Skeletal muscle tissue (tissue), 4 donors: ENCODE data around the gene OPHN1. TPM values are rescaled to one million over a fixed set of nuclear protein-coding genes. Genes with fewer than 3 reads are reported as not detected.

Experiments
- H3K27ac ChIP-seq: one replicate; pipeline ENCODE4 v1.7.0; 2013; ENCODE audit warnings: mild to moderate bottlenecking, low read depth, low read length, inconsistent platforms
- H3K27me3 ChIP-seq, 3 donors: one replicate each; pipeline ENCODE4 v1.7.0; 2013; ENCODE audit warnings: low read length in 3 of 3; ENCODE audit not compliant: control insufficient read depth in 3 of 3, insufficient read depth in 3 of 3
- H3K36me3 ChIP-seq, 3 donors: one replicate each; pipeline ENCODE4 v1.7.0; 2013; ENCODE audit warnings: low read length in 3 of 3; ENCODE audit not compliant: control insufficient read depth in 3 of 3, insufficient read depth in 3 of 3
- H3K4me1 ChIP-seq, 3 donors: one replicate each; pipeline ENCODE4 v1.7.0; 2013; ENCODE audit warnings: low read length in 3 of 3, mild to moderate bottlenecking in 3 of 3; ENCODE audit not compliant: control insufficient read depth in 3 of 3, insufficient read depth in 3 of 3
- H3K4me3 ChIP-seq, 3 donors: one replicate each; pipeline ENCODE4 v1.7.0; 2013; ENCODE audit warnings: low read length in 3 of 3
- H3K9ac ChIP-seq, 3 donors: one replicate each; pipeline ENCODE4 v1.7.0; 2013; ENCODE audit warnings: low read length in 3 of 3, mild to moderate bottlenecking in 3 of 3, moderate library complexity in 2 of 3, low read depth in 1 of 3
- H3K9me3 ChIP-seq, 3 donors: one replicate each; pipeline ENCODE4 v1.7.0; 2013; ENCODE audit warnings: low read length in 3 of 3; ENCODE audit not compliant: control insufficient read depth in 3 of 3
- total RNA-seq: library from RNA; depleted of rRNA; stranded (reverse); fragments of >200 nt; gene quantifications from one replicate; pipeline ENCODE4 v1.2.3, GENCODE V29; 2014
- donor health status: Osteomylitis.

The OPHN1 gene
- total RNA-seq, 1 donor from 2014 or later, result 16.7 TPM

DNA sequence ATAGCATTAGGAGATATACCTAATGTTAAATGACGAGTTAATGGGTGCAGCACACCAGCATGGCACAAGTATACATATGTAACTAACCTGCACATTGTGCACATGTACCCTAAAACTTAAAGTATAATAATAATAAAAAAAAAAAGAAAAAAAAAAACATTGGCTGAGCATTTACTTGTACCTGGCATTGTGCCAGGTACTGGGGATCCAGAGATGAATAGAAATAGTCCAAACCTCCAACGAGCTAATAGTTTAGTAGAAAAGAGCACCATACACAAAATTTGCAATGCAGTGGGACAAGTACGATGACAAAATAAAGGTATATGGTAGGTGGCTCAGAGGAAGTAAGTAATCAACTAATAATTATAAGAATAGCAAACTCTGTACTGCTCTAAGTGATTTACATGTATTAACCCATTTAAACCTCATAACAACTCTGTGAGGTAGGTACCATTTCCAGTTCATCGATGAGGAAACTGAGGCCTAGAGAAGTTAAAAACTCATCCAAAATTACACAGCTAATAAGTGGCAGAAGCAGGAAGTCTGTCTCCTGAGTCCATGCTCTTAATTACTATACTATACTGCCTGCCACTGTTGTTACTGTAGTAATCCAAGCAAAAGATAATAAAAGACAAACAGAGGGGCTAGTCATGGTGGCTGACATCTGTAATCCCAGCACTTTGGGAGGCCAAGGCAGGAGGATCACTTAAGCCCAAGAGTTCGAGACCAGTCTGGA lies 319.3 kb downstream of the OPHN1 start:
- Histone ChIP-seq H3K27me3 (no peaks in the 10 kb centered on the region), H3K4me3 (no peak overlapping the region), H3K4me1 (no peaks in the 10 kb centered on the region), H3K27ac (no peak overlapping the region), H3K9ac (no peak overlapping the region), H3K36me3 (peaks cover 4 to 7% (median 5%) of the 10 kb centered on the region in 3 donors), H3K9me3 (no peaks in the 10 kb centered on the region)

DNA sequence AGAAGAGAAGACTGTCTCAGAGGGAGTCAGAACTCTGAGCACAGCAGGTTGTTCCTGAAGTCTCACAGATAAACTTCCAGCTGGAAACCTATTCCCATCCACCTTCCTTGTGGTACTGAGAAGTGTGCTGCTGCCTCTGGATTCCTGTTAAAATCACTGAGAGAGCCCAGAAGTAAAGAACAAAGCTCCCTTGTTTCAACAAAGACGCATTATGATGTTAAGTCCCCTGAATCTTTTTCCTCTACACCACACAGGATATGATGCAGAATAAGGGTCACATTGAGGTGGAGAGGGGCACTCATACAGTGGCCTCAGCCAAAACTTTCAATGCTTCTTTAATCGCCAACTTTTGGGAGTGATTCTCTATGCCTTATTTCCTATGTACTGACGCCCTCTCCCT lies 321.0 kb downstream of the OPHN1 start:
- H3K9ac ChIP-seq, result no peak overlapping the region
- peaks cover 4 to 5% (median 5%) of the 10 kb centered on the region in 3 donors for H3K36me3 ChIP-seq
- H3K4me1 ChIP-seq, result no peaks in the 10 kb centered on the region
- no peak overlapping the region for H3K27ac ChIP-seq
- H3K9me3 ChIP-seq, result no peaks in the 10 kb centered on the region
- H3K27me3 ChIP-seq, result no peaks in the 10 kb centered on the region
- no peak overlapping the region for H3K4me3 ChIP-seq

DNA sequence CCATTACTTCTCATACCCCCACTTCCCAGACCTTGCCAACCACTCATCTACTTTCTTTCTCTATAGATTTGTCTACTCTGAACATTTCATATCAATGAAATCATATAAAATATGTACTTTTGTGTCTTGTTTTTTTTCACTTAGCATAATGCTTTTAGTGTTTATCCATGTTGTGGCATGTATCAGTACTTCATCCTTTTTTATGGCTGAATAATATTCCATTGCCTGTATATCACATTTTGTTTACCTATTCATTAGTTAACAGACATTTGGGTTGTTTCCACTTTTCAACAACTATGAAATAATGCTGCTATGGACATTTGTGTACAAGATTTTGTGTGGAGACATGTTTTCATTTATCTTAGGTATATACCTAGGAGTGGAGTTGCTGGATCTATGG lies 324.1 kb downstream of the OPHN1 start:
- Histone ChIP-seq H3K9me3 (no peaks in the 10 kb centered on the region), H3K4me3 (no peak overlapping the region), H3K36me3 (peaks cover 4 to 5% (median 5%) of the 10 kb centered on the region in 3 donors), H3K4me1 (no peaks in the 10 kb centered on the region), H3K27me3 (no peaks in the 10 kb centered on the region), H3K9ac (no peak overlapping the region), H3K27ac (no peak overlapping the region)

DNA sequence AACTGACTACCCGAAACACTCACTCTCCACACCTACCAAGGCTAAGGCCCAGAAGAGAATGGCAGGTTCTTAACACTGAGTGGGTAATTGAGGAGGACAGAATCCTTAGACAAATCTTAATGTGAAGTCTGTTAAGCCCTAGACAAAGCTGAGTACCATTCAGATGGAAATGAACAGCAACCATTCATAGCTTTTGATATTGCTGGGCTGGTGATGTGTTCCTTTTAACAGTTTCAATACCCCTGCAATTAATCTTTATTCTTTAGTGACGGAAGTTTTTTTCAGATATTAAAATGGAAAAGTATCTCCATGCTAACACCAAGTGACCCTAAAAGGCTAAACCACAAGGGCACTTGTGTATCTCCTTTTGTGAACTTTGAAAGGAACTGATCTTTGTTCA lies 334.9 kb downstream of the OPHN1 start:
- no peak overlapping the region for H3K4me3 ChIP-seq
- H3K27ac ChIP-seq, result no peak overlapping the region
- H3K9ac ChIP-seq, result no peak overlapping the region
- no peaks in the 10 kb centered on the region for H3K27me3 ChIP-seq
- no peaks in the 10 kb centered on the region for H3K9me3 ChIP-seq
- H3K4me1 ChIP-seq, result no peaks in the 10 kb centered on the region
- peaks cover 0 to 2% (median 0%) of the 10 kb centered on the region in 3 donors for H3K36me3 ChIP-seq

DNA sequence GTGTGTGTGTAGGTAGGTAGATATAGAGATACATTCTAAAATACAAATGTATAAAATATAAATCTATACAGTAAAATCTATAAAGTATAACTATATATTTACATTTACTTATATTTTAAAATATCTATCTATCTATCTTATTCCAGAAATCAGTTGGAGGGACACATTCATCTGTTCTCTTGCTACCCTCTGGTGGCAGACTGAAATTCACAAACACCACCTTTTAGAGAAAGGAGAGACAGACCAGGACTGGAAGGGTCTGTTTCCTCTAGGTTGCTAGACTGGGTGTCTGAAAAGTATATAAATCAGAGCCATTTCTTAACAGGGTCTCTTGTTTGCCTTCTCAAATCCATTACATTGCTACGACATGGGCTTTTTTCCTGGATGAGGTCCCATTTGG lies 343.0 kb downstream of the OPHN1 start:
- Histone ChIP-seq H3K27ac (no peak overlapping the region), H3K27me3 (no peaks in the 10 kb centered on the region), H3K4me3 (no peak overlapping the region), H3K9ac (no peak overlapping the region), H3K4me1 (no peaks in the 10 kb centered on the region), H3K36me3 (no peaks in the 10 kb centered on the region), H3K9me3 (no peaks in the 10 kb centered on the region)

DNA sequence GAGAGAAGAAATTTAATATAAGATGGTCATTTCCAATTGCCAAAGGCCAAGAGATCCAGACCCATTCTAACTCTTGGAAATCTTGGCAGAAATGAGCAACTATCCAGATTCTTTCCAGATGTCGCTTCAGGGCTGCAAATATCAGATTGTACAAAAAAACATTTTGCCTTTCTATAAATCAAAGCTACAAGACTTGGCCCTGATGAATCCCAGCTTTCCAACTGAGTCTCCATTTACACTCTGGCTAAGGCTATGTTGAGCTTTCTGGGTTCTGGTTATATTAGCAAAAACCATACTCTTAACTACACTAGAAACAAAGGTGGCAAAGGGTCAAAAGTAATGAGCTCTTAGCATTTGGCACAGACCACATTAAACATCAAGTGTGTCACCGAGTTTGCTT lies 345.8 kb downstream of the OPHN1 start:
- no peak overlapping the region for H3K9ac ChIP-seq
- no peak overlapping the region for H3K4me3 ChIP-seq
- no peaks in the 10 kb centered on the region for H3K27me3 ChIP-seq
- no peaks in the 10 kb centered on the region for H3K9me3 ChIP-seq
- peaks cover 0 to 4% (median 2%) of the 10 kb centered on the region in 3 donors for H3K4me1 ChIP-seq
- H3K27ac ChIP-seq, result no peak overlapping the region
- H3K36me3 ChIP-seq, result no peaks in the 10 kb centered on the region

DNA sequence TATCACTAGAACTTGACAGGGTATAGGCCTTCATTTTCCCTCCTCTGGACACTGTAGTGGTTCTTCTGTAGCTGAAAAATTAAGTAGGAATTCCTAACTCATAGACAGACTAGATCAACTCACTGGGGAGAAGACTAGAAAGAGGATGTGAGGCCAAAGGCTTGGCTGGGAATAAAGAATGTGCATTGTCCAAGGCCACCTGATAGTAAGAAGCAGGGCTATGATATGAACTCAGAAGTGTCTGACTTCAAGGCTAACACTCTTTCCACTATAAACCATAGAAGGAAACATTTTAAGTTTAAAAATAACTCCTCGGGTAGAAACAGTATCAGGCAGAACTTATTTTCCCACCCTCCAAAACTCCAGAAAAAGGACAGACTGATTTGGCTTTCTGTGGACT lies 346.6 kb downstream of the OPHN1 start:
- H3K9ac ChIP-seq, result no peak overlapping the region
- H3K9me3 ChIP-seq, result no peaks in the 10 kb centered on the region
- no peaks in the 10 kb centered on the region for H3K36me3 ChIP-seq
- peaks cover 0 to 4% (median 2%) of the 10 kb centered on the region in 3 donors for H3K4me1 ChIP-seq
- H3K27ac ChIP-seq, result no peak overlapping the region
- H3K4me3 ChIP-seq, result no peak overlapping the region
- H3K27me3 ChIP-seq, result no peaks in the 10 kb centered on the region

DNA sequence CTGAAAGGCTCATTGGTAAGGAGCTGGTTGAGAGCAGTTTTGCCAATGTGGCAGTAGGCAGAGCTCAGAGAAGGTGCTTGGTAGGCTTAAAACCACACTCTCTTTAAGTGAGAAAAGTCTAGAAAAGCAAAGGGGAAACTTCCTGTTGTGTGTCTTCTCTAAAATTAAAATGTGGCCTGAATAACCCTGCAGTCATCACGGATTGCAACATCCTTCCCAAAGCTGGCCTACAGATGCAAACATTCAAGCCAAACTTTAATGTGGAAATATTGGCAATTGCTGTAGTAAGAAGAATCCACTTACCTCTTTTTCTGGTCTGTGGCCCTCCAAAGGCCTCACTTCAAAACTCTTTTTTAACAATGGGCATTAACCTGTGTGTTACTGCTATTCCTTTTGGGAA lies 348.5 kb downstream of the OPHN1 start:
- Histone ChIP-seq H3K9me3 (no peaks in the 10 kb centered on the region), H3K36me3 (no peaks in the 10 kb centered on the region), H3K27me3 (no peaks in the 10 kb centered on the region), H3K4me1 (peaks cover 0 to 4% (median 2%) of the 10 kb centered on the region in 3 donors), H3K27ac (no peak overlapping the region), H3K4me3 (no peak overlapping the region), H3K9ac (no peak overlapping the region)

DNA sequence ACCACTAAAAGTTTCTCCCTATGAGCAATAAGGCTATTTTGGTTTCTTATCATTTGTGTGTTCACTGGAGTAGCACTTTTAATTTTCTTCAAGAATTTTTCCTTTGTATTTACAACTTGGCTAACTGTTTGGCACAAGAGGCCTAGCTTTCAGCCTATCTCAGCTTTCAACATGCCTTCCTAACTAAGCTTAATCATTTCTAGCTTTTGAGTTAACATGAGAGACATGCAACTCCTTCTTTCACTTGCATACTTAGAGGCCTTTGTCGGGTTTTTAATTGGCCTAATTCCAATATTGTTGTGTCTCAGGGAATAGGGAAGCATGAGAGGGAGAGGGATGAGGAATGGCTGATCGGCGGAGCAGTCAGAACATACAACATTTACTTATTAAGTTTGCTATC lies 349.8 kb downstream of the OPHN1 start:
- no peaks in the 10 kb centered on the region for H3K9me3 ChIP-seq
- no peak overlapping the region for H3K9ac ChIP-seq
- H3K27ac ChIP-seq, result no peak overlapping the region

DNA sequence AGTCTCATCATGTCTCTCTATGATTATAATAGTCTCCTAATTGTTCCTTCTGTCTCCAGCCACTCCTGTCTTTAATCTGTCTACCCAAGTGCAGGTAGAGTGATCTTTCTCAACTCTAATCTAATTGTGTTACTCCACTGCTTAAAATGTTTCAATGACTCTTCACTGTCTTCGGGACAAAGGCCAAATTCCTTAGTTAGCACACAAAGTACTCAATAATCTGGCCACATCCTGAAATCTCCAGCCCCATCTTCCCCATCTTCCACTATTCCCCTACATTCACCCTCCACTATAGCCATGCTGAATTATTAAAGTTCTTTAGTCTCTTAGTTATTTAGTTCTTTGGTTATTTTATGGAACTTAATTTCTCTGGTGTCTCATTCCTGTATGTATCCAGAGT lies 353.3 kb downstream of the OPHN1 start:
- Histone ChIP-seq H3K4me3 (no peak overlapping the region), H3K9ac (no peak overlapping the region), H3K27me3 (no peaks in the 10 kb centered on the region), H3K27ac (no peak overlapping the region), H3K4me1 (peaks cover 0 to 2% (median 1%) of the 10 kb centered on the region in 3 donors), H3K36me3 (no peaks in the 10 kb centered on the region), H3K9me3 (no peaks in the 10 kb centered on the region)

More for the DNA sequence above, 349.8 kb downstream of the OPHN1 start:
- no peak overlapping the region for H3K4me3 ChIP-seq
- peaks cover 0 to 4% (median 2%) of the 10 kb centered on the region in 3 donors for H3K4me1 ChIP-seq
- H3K27me3 ChIP-seq, result no peaks in the 10 kb centered on the region
- no peaks in the 10 kb centered on the region for H3K36me3 ChIP-seq
